ENCODE data around the gene PKD1L1. TPM values are rescaled to one million over a fixed set of nuclear protein-coding genes. Genes with fewer than 3 reads are reported as not detected.

The PKD1L1 gene
- polyA plus RNA-seq, 1 donor from 2014 or later: 2.0 TPM

DNA sequence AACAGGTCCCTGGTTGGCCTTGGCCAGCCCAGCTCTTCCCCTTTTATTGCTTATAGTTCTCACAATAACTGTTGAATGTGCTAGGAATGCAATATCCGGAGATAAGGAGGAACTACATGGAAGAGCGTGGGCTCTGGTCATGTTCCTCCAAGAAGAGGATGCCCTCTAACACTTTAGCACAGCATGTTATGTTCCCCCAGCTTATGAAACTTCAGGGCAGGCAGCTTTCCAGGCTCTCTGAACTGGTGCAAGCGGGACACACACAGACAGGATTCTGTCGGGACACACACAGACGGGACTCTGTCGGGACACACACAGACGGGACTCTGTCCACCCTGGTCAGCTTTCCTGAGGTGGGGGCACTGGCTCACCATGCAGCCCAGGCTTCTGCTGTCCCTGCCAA lies 141.6 kb downstream of the PKD1L1 start:
- no peak overlapping the region for H2AFZ ChIP-seq (ENCODE audit: low read depth, low read length)
- no peak overlapping the region for H3K4me3 ChIP-seq (ENCODE audit: low read length)
- H3K27ac ChIP-seq (ENCODE audit: low read length): no peak overlapping the region

GRCh38 chr7:47804767-47805545 lies 143.3 kb downstream of the PKD1L1 start:
- no peaks in the 10 kb centered on the region for H3F3A ChIP-seq (ENCODE audit: insufficient read depth, low read length, poor library complexity, severe bottlenecking)
- H3K9me2 ChIP-seq (ENCODE audit: insufficient read depth, low read length): no peaks in the 10 kb centered on the region
- H3K27ac ChIP-seq (ENCODE audit: low read length): no peak overlapping the region
- H4K20me1 ChIP-seq (ENCODE audit: insufficient read depth): no peaks in the 10 kb centered on the region
- no peaks in the 10 kb centered on the region for H3K79me2 ChIP-seq (replicated peaks; ENCODE audit: insufficient read depth, low read length)
- H3K9ac ChIP-seq (ENCODE audit: low read length): no peak overlapping the region
- H2AFZ ChIP-seq (ENCODE audit: low read depth, low read length): no peak overlapping the region
- no peaks in the 10 kb centered on the region for H3K9me3 ChIP-seq (ENCODE audit: low read length)
- H3K4me3 ChIP-seq (ENCODE audit: low read length): no peak overlapping the region
- H3K27me3 ChIP-seq (ENCODE audit: insufficient read depth, low read depth, low read length): no peaks in the 10 kb centered on the region
- H3K36me3 ChIP-seq (ENCODE audit: insufficient read depth, low read length): no peaks in the 10 kb centered on the region
- H3K4me2 ChIP-seq (ENCODE audit: low read length): no peak overlapping the region
- TF ChIP-seq SMC3 (conservative IDR thresholded peaks at IDR 0.05; ENCODE audit: poor library complexity): no peak
- TF ChIP-seq TAF1 (IDR thresholded peaks at IDR 0.05; ENCODE audit: low read depth): no peak
- no peak for TF ChIP-seq POLR2AphosphoS5 (IDR thresholded peaks at IDR 0.05)
- TF ChIP-seq MXI1 (conservative IDR thresholded peaks at IDR 0.05; ENCODE audit: poor library complexity, severe bottlenecking): no peak
- TF ChIP-seq, protein P1, sequence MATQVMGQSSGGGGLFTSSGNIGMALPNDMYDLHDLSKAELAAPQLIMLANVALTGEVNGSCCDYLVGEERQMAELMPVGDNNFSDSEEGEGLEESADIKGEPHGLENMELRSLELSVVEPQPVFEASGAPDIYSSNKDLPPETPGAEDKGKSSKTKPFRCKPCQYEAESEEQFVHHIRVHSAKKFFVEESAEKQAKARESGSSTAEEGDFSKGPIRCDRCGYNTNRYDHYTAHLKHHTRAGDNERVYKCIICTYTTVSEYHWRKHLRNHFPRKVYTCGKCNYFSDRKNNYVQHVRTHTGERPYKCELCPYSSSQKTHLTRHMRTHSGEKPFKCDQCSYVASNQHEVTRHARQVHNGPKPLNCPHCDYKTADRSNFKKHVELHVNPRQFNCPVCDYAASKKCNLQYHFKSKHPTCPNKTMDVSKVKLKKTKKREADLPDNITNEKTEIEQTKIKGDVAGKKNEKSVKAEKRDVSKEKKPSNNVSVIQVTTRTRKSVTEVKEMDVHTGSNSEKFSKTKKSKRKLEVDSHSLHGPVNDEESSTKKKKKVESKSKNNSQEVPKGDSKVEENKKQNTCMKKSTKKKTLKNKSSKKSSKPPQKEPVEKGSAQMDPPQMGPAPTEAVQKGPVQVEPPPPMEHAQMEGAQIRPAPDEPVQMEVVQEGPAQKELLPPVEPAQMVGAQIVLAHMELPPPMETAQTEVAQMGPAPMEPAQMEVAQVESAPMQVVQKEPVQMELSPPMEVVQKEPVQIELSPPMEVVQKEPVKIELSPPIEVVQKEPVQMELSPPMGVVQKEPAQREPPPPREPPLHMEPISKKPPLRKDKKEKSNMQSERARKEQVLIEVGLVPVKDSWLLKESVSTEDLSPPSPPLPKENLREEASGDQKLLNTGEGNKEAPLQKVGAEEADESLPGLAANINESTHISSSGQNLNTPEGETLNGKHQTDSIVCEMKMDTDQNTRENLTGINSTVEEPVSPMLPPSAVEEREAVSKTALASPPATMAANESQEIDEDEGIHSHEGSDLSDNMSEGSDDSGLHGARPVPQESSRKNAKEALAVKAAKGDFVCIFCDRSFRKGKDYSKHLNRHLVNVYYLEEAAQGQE (IDR thresholded peaks at IDR 0.05; ENCODE audit: borderline replicate concordance): no peak
- TF ChIP-seq EP300 (conservative IDR thresholded peaks at IDR 0.05; ENCODE audit: poor library complexity, severe bottlenecking): no peak
- TF ChIP-seq EZH2 (IDR thresholded peaks at IDR 0.05; ENCODE audit: borderline replicate concordance, insufficient read depth, low read length, poor library complexity, severe bottlenecking): no peak
- TF ChIP-seq RAD21 (conservative IDR thresholded peaks at IDR 0.05): no peak
- TF ChIP-seq, protein P2, sequence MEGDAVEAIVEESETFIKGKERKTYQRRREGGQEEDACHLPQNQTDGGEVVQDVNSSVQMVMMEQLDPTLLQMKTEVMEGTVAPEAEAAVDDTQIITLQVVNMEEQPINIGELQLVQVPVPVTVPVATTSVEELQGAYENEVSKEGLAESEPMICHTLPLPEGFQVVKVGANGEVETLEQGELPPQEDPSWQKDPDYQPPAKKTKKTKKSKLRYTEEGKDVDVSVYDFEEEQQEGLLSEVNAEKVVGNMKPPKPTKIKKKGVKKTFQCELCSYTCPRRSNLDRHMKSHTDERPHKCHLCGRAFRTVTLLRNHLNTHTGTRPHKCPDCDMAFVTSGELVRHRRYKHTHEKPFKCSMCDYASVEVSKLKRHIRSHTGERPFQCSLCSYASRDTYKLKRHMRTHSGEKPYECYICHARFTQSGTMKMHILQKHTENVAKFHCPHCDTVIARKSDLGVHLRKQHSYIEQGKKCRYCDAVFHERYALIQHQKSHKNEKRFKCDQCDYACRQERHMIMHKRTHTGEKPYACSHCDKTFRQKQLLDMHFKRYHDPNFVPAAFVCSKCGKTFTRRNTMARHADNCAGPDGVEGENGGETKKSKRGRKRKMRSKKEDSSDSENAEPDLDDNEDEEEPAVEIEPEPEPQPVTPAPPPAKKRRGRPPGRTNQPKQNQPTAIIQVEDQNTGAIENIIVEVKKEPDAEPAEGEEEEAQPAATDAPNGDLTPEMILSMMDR (IDR thresholded peaks at IDR 0.05; ENCODE audit: poor library complexity, severe bottlenecking): no peak

More for the DNA sequence above, 141.6 kb downstream of the PKD1L1 start:
- Histone ChIP-seq H3K9me3 (ENCODE audit: low read length) (no peaks in the 10 kb centered on the region), H3F3A (ENCODE audit: insufficient read depth, low read length, poor library complexity, severe bottlenecking) (no peaks in the 10 kb centered on the region), H3K4me2 (ENCODE audit: low read length) (no peak overlapping the region), H4K20me1 (ENCODE audit: insufficient read depth) (no peaks in the 10 kb centered on the region), H3K79me2 (replicated peaks; ENCODE audit: insufficient read depth, low read length) (no peaks in the 10 kb centered on the region), H3K9ac (ENCODE audit: low read length) (no peak overlapping the region), H3K36me3 (ENCODE audit: insufficient read depth, low read length) (no peaks in the 10 kb centered on the region), H3K9me2 (ENCODE audit: insufficient read depth, low read length) (no peaks in the 10 kb centered on the region), H3K27me3 (ENCODE audit: insufficient read depth, low read depth, low read length) (no peaks in the 10 kb centered on the region)
- TF ChIP-seq EP300 (conservative IDR thresholded peaks at IDR 0.05; ENCODE audit: poor library complexity, severe bottlenecking) (no peak), MXI1 (conservative IDR thresholded peaks at IDR 0.05; ENCODE audit: poor library complexity, severe bottlenecking) (no peak), RAD21 (conservative IDR thresholded peaks at IDR 0.05) (no peak), EZH2 (IDR thresholded peaks at IDR 0.05; ENCODE audit: borderline replicate concordance, insufficient read depth, low read length, poor library complexity, severe bottlenecking) (no peak), TAF1 (IDR thresholded peaks at IDR 0.05; ENCODE audit: low read depth) (no peak), SMC3 (conservative IDR thresholded peaks at IDR 0.05; ENCODE audit: poor library complexity) (no peak), POLR2AphosphoS5 (IDR thresholded peaks at IDR 0.05) (no peak)
- TF ChIP-seq, protein P1 (IDR thresholded peaks at IDR 0.05; ENCODE audit: borderline replicate concordance): no peak
- TF ChIP-seq, protein P2 (IDR thresholded peaks at IDR 0.05; ENCODE audit: poor library complexity, severe bottlenecking): no peak

All from neural cell (in vitro differentiated cells).